SK-N-SH (cell line): ENCODE measurements around the gene KLF3.

Experiments used
- CHD2 ChIP-seq: fragments of 150-350 bp; IDR thresholded peaks from 2 replicates; pipeline ENCODE4 v1.6.1; 2018; ENCODE audit warnings: low read length; ENCODE audit not compliant: partially characterized antibody
- EP300 ChIP-seq, 2 experiments: IDR thresholded peaks; 2 replicates each; pipeline versions ENCODE4 v1.4.0 to v1.6.1; 2012; ENCODE audit warnings: borderline replicate concordance in 1 of 2, low read depth in 1 of 2, low read length in 1 of 2
- FOXJ3 ChIP-seq: sonication (generic); formaldehyde crosslinking; IDR thresholded peaks from 2 replicates; pipeline ENCODE4 v1.5.1; 2020; ENCODE audit warnings: mild to moderate bottlenecking, missing genetic modification reagents
- MXI1 ChIP-seq: IDR thresholded peaks from 2 replicates; pipeline ENCODE4 v1.6.1; 2012; ENCODE audit warnings: mild to moderate bottlenecking, low read depth, low read length, improper control_type of control experiment
- POLR2AphosphoS5 ChIP-seq: IDR thresholded peaks from 2 replicates; pipeline ENCODE4 v1.6.1; 2012; ENCODE audit warnings: low read depth, low read length
- RAD21 ChIP-seq: IDR thresholded peaks from 2 replicates; pipeline ENCODE4 v1.6.1; 2012; ENCODE audit warnings: mild to moderate bottlenecking, low read length
- RXRA ChIP-seq: IDR thresholded peaks from 2 replicates; pipeline ENCODE4 v1.4.0; 2012; ENCODE audit warnings: low read depth, mild to moderate bottlenecking, borderline replicate concordance
- TAF1 ChIP-seq: IDR thresholded peaks from 2 replicates; pipeline ENCODE4 v1.6.1; 2012; ENCODE audit warnings: low read depth, mild to moderate bottlenecking, low read length, moderate library complexity, borderline replicate concordance
- TF ChIP-seq, protein P1 (sequence below): fragments of 200-600 bp; sonication (generic); IDR thresholded peaks from 2 replicates; pipeline ENCODE4 v1.6.1; 2017; ENCODE audit warnings: antibody characterized with exemption, mild to moderate bottlenecking, moderate library complexity
- TF ChIP-seq, protein P2 (sequence below): fragments of 150-350 bp; IDR thresholded peaks from 2 replicates; pipeline ENCODE4 v1.6.1; 2017; ENCODE audit warnings: antibody characterized with exemption, low read length, low read depth, borderline replicate concordance

DNA sequence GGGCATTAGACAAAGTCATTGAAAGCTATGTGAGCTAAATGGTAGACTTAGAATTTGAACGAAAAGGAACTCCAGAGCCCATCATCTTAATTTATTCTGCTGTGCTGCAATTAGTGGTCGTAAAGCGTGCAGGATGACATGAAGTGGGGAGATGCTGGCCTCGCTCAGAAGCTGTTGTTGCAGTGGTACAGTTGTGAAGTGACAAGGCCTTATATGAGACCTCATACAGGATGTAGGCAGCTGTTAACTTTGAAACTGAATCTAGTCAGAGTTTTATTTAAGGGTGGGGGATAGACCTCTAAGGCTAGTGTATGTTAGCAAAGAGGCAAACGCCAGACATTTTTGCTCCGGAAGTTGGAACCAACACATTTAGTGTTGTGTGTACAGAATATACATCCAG is 13.4 kb downstream of the KLF3 start:
- TF ChIP-seq, protein P1, sequence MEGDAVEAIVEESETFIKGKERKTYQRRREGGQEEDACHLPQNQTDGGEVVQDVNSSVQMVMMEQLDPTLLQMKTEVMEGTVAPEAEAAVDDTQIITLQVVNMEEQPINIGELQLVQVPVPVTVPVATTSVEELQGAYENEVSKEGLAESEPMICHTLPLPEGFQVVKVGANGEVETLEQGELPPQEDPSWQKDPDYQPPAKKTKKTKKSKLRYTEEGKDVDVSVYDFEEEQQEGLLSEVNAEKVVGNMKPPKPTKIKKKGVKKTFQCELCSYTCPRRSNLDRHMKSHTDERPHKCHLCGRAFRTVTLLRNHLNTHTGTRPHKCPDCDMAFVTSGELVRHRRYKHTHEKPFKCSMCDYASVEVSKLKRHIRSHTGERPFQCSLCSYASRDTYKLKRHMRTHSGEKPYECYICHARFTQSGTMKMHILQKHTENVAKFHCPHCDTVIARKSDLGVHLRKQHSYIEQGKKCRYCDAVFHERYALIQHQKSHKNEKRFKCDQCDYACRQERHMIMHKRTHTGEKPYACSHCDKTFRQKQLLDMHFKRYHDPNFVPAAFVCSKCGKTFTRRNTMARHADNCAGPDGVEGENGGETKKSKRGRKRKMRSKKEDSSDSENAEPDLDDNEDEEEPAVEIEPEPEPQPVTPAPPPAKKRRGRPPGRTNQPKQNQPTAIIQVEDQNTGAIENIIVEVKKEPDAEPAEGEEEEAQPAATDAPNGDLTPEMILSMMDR: no peak
- TF ChIP-seq EP300 (IDR thresholded peaks at IDR 0.05; ENCODE audit: borderline replicate concordance in 1 of 2, low read depth in 1 of 2, low read length in 1 of 2) (no peak), RXRA (no peak), RAD21 (no peak), MXI1 (no peak), POLR2AphosphoS5 (no peak), CHD2 (no peak), TAF1 (no peak), FOXJ3 (CRISPR knock-in tag) (no peak)
- TF ChIP-seq, protein P2, sequence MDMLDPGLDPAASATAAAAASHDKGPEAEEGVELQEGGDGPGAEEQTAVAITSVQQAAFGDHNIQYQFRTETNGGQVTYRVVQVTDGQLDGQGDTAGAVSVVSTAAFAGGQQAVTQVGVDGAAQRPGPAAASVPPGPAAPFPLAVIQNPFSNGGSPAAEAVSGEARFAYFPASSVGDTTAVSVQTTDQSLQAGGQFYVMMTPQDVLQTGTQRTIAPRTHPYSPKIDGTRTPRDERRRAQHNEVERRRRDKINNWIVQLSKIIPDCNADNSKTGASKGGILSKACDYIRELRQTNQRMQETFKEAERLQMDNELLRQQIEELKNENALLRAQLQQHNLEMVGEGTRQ: no peak
